HG03442 (cell line): ENCODE data around the gene DNAJA3.

Source experiments
- ATAC-seq: cut with Tn5 transposase; IDR thresholded peaks from one replicate; pipeline ENCODE4 v1.9.1; 2021; ENCODE audit warnings: mild to moderate bottlenecking, moderate library complexity; ENCODE audit not compliant: unreplicated experiment

The DNAJA3 gene

DNA sequence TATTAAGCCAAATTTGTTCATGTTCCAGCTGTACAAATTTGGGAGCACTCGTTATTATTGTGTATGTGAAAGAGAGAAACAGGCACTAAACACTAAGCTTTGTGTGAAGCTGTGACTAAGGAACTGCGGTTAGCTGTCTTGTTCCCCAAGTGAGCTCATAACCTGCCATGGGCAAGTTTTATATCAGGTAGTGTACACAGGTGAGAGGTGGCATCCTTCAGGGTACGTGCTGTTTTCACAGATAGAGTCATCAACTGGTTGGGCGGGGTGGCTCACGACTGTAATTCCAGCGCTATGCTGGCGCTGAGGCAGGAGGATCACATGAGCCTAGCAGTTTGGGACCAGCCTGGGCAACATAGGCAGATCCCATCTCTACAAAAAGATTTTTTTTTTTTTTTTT lies 2.8 kb downstream of the DNAJA3 start:
- ATAC-seq: no peak

GRCh38 chr16:4431023-4431422 lies 5.4 kb downstream of the DNAJA3 start:
- ATAC-seq: no peak

- no peak for ATAC-seq
These were observed 7.6 kb downstream of the DNAJA3 start for GRCh38 chr16:4433228-4433627.

GRCh38 chr16:4433914-4434787 lies 8.5 kb downstream of the DNAJA3 start:
- ATAC-seq: no peak

DNA sequence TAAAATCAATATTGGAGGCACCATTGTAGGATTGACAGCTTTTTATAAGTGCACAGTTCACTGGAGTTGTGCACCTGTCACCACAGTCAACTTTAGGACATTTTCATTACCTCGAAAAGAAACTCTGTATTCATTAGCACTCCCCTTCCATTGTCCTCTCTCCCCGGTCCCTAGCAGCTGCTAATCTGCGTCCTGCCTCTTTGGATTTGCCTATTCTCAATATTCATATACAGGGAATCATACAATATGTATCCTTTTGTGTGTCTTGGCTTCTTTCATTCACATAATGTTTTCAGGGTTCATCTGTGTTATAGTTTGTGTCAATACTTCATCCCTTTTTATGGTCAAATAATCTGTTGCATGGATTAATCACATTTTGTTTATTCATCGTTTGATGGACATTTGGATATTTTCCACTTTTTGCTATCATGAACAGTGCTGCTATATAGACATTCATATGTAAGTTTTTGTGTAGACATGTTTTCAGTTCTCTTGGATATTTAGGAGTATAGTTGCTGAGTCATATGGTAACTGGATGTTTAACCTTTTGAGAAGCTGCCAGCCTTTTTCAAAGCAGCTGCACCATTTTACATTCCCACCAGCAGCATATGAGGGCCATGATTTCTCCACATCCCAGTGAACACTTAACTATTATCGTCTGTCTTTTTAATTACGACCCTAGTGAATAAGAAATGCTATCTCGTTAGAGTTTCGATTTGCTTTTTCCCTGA lies 9.8 kb downstream of the DNAJA3 start:
- ATAC-seq: no peak

- ATAC-seq: no peak
These were observed 11.7 kb downstream of the DNAJA3 start for GRCh38 chr16:4437366-4437765.

- ATAC-seq: no peak
These were observed 16.7 kb downstream of the DNAJA3 start for GRCh38 chr16:4442371-4442770.

DNA sequence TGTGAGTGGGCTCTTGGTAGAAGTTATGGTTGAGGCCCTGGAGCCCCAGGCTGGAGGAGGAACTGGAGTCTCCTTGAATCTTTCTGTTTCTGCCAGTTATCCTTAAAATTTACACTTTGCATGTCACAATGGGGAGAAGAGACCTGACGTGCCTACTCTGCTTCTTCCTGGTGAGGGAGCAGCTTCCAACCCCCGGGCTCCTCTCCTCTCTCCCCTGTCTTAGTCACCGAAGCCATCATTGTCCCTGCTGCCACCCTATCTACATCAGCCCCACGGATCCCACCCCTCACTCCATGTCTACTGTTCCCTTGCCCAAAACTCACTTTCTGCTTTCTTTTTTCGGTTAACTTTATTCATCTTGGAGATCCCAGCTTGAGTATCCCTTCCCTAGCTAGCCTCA lies 17.6 kb downstream of the DNAJA3 start:
- ATAC-seq: no peak

GRCh38 chr16:4443986-4444385 lies 18.3 kb downstream of the DNAJA3 start:
- no peak for ATAC-seq

- no peak for ATAC-seq
These were observed 24.8 kb downstream of the DNAJA3 start for GRCh38 chr16:4450430-4450829.

DNA sequence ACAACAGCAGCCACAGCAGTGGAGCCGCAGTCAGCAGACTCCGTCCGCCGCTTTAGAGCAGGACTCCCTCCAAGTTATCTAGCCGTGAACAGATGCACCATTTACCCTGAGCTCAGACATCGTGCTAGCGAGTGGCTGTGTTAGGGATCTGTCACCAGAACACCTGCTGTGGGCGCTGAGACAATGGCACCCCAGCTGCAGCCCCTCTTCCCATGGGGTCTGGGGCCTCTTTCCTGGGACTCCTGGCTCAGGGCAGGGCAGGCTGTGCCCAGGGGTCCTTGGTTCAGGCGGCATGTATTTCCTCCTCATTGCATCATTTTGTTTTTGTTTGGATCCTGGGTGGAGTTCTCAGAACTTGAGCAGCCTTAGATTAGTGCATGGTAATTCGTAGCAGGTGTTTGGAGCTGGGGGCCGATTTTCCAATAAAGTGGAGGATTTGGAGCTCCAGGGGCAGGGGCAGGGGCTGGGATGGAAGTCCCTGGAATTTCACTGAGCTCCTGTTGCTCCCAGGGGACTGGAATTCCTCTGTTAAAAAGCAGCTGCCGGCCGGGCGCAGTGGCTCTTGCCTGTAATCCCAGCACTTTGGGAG lies 25.4 kb downstream of the DNAJA3 start:
- ATAC-seq: no peak

DNA sequence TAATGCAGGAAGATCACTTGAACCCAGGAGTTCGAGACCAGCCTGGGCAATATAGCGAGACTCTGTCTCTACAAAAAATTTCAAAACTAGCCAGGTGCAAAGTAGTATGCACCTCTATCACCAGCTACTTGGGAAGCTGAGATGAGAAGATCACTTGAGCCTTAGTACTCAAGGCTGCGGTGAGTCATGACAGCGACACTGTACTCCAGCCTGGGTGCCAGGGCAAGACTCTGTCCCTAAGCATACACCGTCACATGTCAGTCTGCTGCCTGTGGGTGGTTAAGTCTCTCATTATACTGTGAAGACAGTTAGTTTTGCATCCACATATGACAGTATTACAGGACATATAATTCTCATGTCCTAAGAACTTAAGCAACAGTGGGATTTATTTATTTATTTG lies 27.0 kb downstream of the DNAJA3 start:
- ATAC-seq: no peak

GRCh38 chr16:4454623-4455022 lies 29.0 kb downstream of the DNAJA3 start:
- ATAC-seq: no peak

- ATAC-seq: no peak
These were observed 29.4 kb downstream of the DNAJA3 start for GRCh38 chr16:4455081-4455480.

- ATAC-seq: no peak
These were observed 30.3 kb downstream of the DNAJA3 start for GRCh38 chr16:4455951-4456350.

GRCh38 chr16:4460936-4461249 lies 35.2 kb downstream of the DNAJA3 start:
- ATAC-seq: no peak

- ATAC-seq: no peak
These were observed 35.8 kb downstream of the DNAJA3 start for GRCh38 chr16:4461250-4462085.

DNA sequence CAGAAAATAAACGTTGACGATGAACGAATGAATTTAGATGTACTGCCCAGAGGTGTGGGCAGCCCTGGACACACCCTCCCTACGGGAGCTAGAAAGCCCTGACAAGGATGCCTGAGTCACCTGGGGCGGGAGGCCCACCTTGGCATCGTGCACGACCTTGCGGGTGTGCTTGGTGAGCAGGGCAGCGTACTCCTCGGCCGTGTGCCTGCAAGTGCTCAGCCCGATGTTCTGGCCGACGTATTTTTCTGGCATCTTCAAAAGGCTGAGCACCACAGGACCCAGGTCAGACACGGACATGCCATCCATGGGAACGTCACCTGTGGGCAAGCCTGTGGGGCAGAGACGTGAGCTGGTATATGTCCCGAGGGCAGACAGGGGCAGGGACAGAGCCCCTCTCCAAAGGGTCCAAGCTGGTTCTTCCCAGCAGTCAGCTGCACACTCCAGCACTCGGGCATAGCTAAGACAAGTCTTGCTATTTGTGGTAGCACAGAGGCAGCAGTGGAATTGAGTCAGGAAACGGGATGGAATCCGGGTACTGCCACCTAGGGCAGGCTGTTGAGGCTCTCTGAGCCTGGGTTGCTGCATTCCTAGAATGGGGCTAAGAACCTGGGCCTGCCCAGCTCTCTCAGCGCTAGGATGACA lies 38.0 kb downstream of the DNAJA3 start:
- no peak for ATAC-seq

GRCh38 chr16:4465977-4466779 lies 40.5 kb downstream of the DNAJA3 start:
- ATAC-seq: no peak

DNA sequence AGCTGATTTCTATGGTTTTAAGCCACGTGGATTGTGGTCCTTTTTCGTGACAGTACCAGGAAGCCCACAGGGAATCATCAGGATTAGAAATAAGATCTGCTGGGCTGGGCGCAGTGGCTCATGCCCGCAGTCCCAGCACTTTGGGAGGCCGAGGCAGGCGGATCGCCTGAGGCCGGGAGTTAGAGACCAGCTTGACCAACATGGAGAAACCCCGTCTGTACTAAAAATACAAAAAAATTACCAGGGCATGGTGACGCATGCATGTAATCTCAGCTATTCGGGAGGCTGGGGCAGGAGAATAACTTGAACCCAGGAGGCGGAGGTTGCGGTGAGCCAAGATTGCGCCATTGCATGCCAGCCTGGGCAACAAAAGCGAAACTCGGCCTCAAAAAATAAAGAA lies 42.2 kb downstream of the DNAJA3 start:
- no peak for ATAC-seq
